CD4-positive, alpha-beta T cell treated with Interferon gamma for 1 hour (primary cell): Measurements from ENCODE around the gene RASGRP4.
A peak's percentile ranks its signal among the peaks of the same experiment; 100 is the strongest.
"Not testable (repeated sequence)": the region's sequence is repeated elsewhere in the genome, so short reads cannot be mapped to it uniquely, and the experiment has no call there.

ENCODE experiments used
- DNase-seq: peaks from one replicate; pipeline ENCODE4 v3.0.0-alpha.2; 2020

Gene RASGRP4

GRCh38 chr19:38412961-38413360 lies 13.1 kb downstream of the RASGRP4 start:
- DNase-seq = no peak

- DNase-seq = no peak
Measured at GRCh38 chr19:38412491-38412890, 13.5 kb downstream of the RASGRP4 start.

GRCh38 chr19:38411898-38412297 lies 14.1 kb downstream of the RASGRP4 start:
- DNase-seq = not testable (repeated sequence)

GRCh38 chr19:38411041-38411712 lies 14.8 kb downstream of the RASGRP4 start:
- DNase-seq = no peak

GRCh38 chr19:38410407-38410806 lies 15.6 kb downstream of the RASGRP4 start:
- not testable (repeated sequence) for DNase-seq

- no peak for DNase-seq
Measured at GRCh38 chr19:38409631-38410133, 16.3 kb downstream of the RASGRP4 start.

GRCh38 chr19:38405276-38405675 lies 20.7 kb downstream of the RASGRP4 start:
- DNase-seq = no peak

GRCh38 chr19:38404858-38405257 lies 21.2 kb downstream of the RASGRP4 start:
- DNase-seq = no peak

GRCh38 chr19:38402967-38403674 lies 22.9 kb downstream of the RASGRP4 start, which contains the start of gene FAM98C:
TSS of gene FAM98C (plus strand) at chr19:38403093. CDS start at chr19:38403154, 61 bp downstream.
- peak; percentile 98 for DNase-seq

GRCh38 chr19:38402623-38402966 lies 23.4 kb downstream of the RASGRP4 start:
- no peak for DNase-seq

GRCh38 chr19:38401148-38401547 lies 24.9 kb downstream of the RASGRP4 start:
- DNase-seq = no peak

GRCh38 chr19:38400361-38400760 lies 25.7 kb downstream of the RASGRP4 start:
- DNase-seq = no peak

GRCh38 chr19:38399537-38399936 lies 26.5 kb downstream of the RASGRP4 start:
- no peak for DNase-seq

- DNase-seq = no peak
Measured at GRCh38 chr19:38399081-38399480, 26.9 kb downstream of the RASGRP4 start.

- peak; percentile 15 for DNase-seq
Measured at GRCh38 chr19:38395381-38396114, 30.5 kb downstream of the RASGRP4 start.

GRCh38 chr19:38394488-38394887 lies 31.5 kb downstream of the RASGRP4 start:
- DNase-seq = peak; percentile 77

GRCh38 chr19:38392707-38393308 lies 33.2 kb downstream of the RASGRP4 start:
- DNase-seq = no peak

- DNase-seq = no peak
Measured at GRCh38 chr19:38391911-38392464, 34.0 kb downstream of the RASGRP4 start.

GRCh38 chr19:38389957-38390924 lies 35.8 kb downstream of the RASGRP4 start:
- no peak for DNase-seq

- no peak for DNase-seq
Measured at GRCh38 chr19:38389101-38389925, 36.7 kb downstream of the RASGRP4 start.
